ENCODE measurements around the gene RPL22. TPM values are rescaled to one million over a fixed set of nuclear protein-coding genes. Genes with fewer than 3 reads are reported as not detected.

RPL22 gene
- total RNA-seq, 1 experiment from 2014 or later = 309 TPM

DNA sequence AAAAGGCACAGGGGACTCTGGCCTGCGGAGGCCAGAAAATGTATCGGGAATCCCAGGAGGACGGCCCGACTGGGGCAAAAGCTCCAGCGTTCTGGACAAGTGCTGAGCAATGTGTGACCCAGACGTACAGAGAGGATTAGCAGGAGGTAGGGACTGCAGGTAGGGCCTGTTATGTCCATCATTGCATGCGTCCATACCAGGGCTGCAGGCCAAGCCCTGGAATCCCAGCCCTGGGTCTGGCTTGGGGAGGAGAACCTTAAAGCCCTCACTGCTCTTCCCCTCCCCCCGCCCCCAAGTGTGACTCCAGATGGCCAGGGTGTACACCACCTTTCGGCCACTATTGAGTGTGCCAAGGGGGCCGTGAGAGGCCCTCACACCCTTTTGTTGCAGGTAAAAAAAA lies 8.5 kb upstream of the RPL22 start:
- Histone ChIP-seq H3K4me3 (ENCODE audit: low read depth in 2 of 2, low read length in 2 of 2) (peak overlapping the region; percentile 74 to 77; a peak in 3 of 4 replicates), H3K36me3 (ENCODE audit: control insufficient read depth, insufficient read depth, low read length) (peaks cover 2% of the 10 kb centered on the region; the same call in 1 of the 2 replicates), H3K4me1 (ENCODE audit: control insufficient read depth, insufficient read depth, low read length) (peaks cover 5% of the 10 kb centered on the region), H3K27me3 (ENCODE audit: control insufficient read depth, insufficient read depth, low read length) (no peaks in the 10 kb centered on the region), H3K27ac (ENCODE audit: low read length) (peak overlapping the region; percentile 48; the same call in 1 of the 2 replicates), H3K9me3 (ENCODE audit: control insufficient read depth, insufficient read depth, low read depth, low read length) (no peaks in the 10 kb centered on the region)
- CTCF ChIA-PET = interaction anchor here (0.5 to 1.1 kb wide), 2 partner anchors 27 to 174 kb away, joined by 3 to 6 read pairs; no protein-coding TSS in a partner anchor
- no peak for DNase-seq (ENCODE audit: low read depth, low spot score)
- in situ Hi-C loops (cut with HindIII; ENCODE audit: low pct_unique_long_range_greater_than_20kb, low sequenced_read_pairs) (no loop called here), intact Hi-C loops (cut with micrococcal nuclease; ENCODE audit: unreplicated experiment) (no loop called here)
- POLR2A ChIA-PET = no interaction called here
- TF ChIP-seq CTCF (IDR thresholded peaks at IDR 0.05) (no peak), TCF7L2 (IDR thresholded peaks at IDR 0.05; ENCODE audit: low read depth, low read length) (no peak), POLR2AphosphoS5 (IDR thresholded peaks at IDR 0.05; ENCODE audit: low read depth, low read length) (no peak), SIN3A (IDR thresholded peaks at IDR 0.05; ENCODE audit: borderline replicate concordance, insufficient read depth, low read depth, low read length) (no peak)
- TF ChIP-seq, protein P1, sequence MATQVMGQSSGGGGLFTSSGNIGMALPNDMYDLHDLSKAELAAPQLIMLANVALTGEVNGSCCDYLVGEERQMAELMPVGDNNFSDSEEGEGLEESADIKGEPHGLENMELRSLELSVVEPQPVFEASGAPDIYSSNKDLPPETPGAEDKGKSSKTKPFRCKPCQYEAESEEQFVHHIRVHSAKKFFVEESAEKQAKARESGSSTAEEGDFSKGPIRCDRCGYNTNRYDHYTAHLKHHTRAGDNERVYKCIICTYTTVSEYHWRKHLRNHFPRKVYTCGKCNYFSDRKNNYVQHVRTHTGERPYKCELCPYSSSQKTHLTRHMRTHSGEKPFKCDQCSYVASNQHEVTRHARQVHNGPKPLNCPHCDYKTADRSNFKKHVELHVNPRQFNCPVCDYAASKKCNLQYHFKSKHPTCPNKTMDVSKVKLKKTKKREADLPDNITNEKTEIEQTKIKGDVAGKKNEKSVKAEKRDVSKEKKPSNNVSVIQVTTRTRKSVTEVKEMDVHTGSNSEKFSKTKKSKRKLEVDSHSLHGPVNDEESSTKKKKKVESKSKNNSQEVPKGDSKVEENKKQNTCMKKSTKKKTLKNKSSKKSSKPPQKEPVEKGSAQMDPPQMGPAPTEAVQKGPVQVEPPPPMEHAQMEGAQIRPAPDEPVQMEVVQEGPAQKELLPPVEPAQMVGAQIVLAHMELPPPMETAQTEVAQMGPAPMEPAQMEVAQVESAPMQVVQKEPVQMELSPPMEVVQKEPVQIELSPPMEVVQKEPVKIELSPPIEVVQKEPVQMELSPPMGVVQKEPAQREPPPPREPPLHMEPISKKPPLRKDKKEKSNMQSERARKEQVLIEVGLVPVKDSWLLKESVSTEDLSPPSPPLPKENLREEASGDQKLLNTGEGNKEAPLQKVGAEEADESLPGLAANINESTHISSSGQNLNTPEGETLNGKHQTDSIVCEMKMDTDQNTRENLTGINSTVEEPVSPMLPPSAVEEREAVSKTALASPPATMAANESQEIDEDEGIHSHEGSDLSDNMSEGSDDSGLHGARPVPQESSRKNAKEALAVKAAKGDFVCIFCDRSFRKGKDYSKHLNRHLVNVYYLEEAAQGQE (IDR thresholded peaks at IDR 0.05; ENCODE audit: insufficient read depth in 1 of 2, low read depth in 2 of 2, low read length in 1 of 2) = no peak
- ATAC-seq = no peak
- BruUV-seq (replicated peaks) = no TSS peak

GRCh38 chr1:6207075-6207885 lies 7.9 kb upstream of the RPL22 start:
- TF ChIP-seq SIN3A (IDR thresholded peaks at IDR 0.05; ENCODE audit: borderline replicate concordance, insufficient read depth, low read depth, low read length) (no peak), POLR2AphosphoS5 (IDR thresholded peaks at IDR 0.05; ENCODE audit: low read depth, low read length) (no peak), TCF7L2 (IDR thresholded peaks at IDR 0.05; ENCODE audit: low read depth, low read length) (no peak), CTCF (IDR thresholded peaks at IDR 0.05) (no peak)
- TF ChIP-seq, protein P1 (IDR thresholded peaks at IDR 0.05; ENCODE audit: insufficient read depth in 1 of 2, low read depth in 2 of 2, low read length in 1 of 2) = no peak
- no peaks in the 10 kb centered on the region for H3K9me3 ChIP-seq (ENCODE audit: control insufficient read depth, insufficient read depth, low read depth, low read length)
- peak overlapping the region; percentile 74 to 77 for H3K4me3 ChIP-seq (ENCODE audit: low read depth in 2 of 2, low read length in 2 of 2)
- CTCF ChIA-PET = interaction anchor here (0.5 to 1.1 kb wide), 4 partner anchors 19 to 174 kb away, joined by 3 to 9 read pairs (median 4); no protein-coding TSS in a partner anchor
- TSS peak; percentile 91 for BruUV-seq (replicated peaks)
- no peaks in the 10 kb centered on the region for H3K27me3 ChIP-seq (ENCODE audit: control insufficient read depth, insufficient read depth, low read length)
- H3K27ac ChIP-seq (ENCODE audit: low read length) = peak overlapping the region; percentile 90
- POLR2A ChIA-PET = interaction anchor here (0.6 kb wide), 1 partner anchor 31 kb away, joined by 9 read pairs; no protein-coding TSS in a partner anchor
- intact Hi-C loops (cut with micrococcal nuclease; ENCODE audit: unreplicated experiment) = no loop called here
- no peak for ATAC-seq
- in situ Hi-C loops (cut with HindIII; ENCODE audit: low pct_unique_long_range_greater_than_20kb, low sequenced_read_pairs) = no loop called here
- DNase-seq (ENCODE audit: low read depth, low spot score) = no peak
- peaks cover 5% of the 10 kb centered on the region for H3K4me1 ChIP-seq (ENCODE audit: control insufficient read depth, insufficient read depth, low read length)
- H3K36me3 ChIP-seq (ENCODE audit: control insufficient read depth, insufficient read depth, low read length) = peaks cover 2% of the 10 kb centered on the region; the same call in 1 of the 2 replicates

Measured in Panc1 (cell line).